ENCODE data around the gene GTSF1L.

DNA sequence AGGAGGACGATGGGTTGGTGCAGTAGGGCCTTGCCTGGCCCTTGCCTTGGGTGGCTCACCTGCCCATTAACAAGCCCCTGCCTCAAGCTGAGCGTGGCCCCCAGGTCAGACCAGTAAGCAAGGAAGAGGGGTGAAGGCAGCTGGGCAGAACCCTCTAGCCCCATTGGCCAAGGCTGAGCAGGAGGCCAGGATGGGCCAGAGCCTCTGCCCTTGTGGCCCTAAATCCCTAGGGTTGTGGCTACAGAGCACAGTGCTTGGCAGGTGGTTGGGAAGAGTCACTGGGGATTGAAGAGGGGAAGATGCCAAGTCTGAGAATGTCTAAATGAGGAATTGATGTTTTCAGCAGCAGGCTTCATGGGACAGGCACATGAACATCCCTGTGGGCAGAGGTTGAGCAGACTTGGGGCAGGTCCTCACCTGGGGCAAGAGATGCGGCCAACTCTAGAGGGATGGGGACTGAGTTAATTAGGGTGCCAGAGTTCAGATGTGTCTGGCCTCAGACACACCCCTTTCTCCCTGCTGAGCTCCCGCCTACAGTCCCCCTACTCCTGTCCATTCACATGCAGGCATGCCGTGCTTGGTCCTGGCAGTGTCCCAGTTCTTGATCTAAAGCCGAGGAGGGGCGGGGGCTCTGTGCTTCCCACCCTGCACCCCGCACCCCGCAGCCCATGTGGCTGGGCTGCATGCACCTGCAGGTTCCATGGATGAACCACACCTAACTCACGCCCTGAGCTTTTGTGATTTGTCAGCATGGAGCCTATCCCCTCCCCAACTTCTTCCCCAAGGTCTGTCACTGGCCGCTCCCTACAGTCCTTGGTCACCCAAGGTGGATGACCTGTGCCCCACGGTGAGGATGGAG is 9.8 kb downstream of the GTSF1L start:
- TF ChIP-seq, protein P1, sequence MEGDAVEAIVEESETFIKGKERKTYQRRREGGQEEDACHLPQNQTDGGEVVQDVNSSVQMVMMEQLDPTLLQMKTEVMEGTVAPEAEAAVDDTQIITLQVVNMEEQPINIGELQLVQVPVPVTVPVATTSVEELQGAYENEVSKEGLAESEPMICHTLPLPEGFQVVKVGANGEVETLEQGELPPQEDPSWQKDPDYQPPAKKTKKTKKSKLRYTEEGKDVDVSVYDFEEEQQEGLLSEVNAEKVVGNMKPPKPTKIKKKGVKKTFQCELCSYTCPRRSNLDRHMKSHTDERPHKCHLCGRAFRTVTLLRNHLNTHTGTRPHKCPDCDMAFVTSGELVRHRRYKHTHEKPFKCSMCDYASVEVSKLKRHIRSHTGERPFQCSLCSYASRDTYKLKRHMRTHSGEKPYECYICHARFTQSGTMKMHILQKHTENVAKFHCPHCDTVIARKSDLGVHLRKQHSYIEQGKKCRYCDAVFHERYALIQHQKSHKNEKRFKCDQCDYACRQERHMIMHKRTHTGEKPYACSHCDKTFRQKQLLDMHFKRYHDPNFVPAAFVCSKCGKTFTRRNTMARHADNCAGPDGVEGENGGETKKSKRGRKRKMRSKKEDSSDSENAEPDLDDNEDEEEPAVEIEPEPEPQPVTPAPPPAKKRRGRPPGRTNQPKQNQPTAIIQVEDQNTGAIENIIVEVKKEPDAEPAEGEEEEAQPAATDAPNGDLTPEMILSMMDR (IDR thresholded peaks at IDR 0.05) = no peak
- no peak for TF ChIP-seq POLR2A (IDR thresholded peaks at IDR 0.05)

Data from heart left ventricle (tissue), 13 donors.